ENCODE measurements around the gene C1orf167. TPM values are rescaled to one million over a fixed set of nuclear protein-coding genes. Genes with fewer than 3 reads are reported as not detected.

C1orf167 gene
- total RNA-seq, 2 donors from 2014 or later: not detected

Other genes starting within 250 kb of the C1orf167 start
- gene FBXO2, start 107.8 kb upstream of the C1orf167 start, total RNA-seq: 10 to 100 TPM; 13.2 to 16.3 TPM
- 10 to 100 TPM; 45.4 to 49.7 TPM for gene FBXO44, start 107.3 kb upstream of the C1orf167 start, total RNA-seq
- 100 to 1,000 TPM in 1 of 2 donors, 10 to 100 TPM in 1; 42.9 to 106 TPM for gene FBXO6, start 98.0 kb upstream of the C1orf167 start, total RNA-seq
- gene MAD2L2, start 81.0 kb upstream of the C1orf167 start, total RNA-seq: 100 to 1,000 TPM; 115 to 153 TPM
- 10 to 100 TPM; 29.3 to 41.5 TPM for gene DRAXIN, start 70.5 kb upstream of the C1orf167 start, total RNA-seq
- gene AGTRAP, start 26.1 kb upstream of the C1orf167 start, total RNA-seq: 10 to 100 TPM; 40.3 to 52.0 TPM
- gene MTHFR, start 43.8 kb downstream of the C1orf167 start, total RNA-seq: 10 to 100 TPM; 25.7 to 30.4 TPM
- 10 to 100 TPM; 15.0 to 31.0 TPM for gene CLCN6, start 44.0 kb downstream of the C1orf167 start, total RNA-seq
- gene NPPA, start 85.6 kb downstream of the C1orf167 start, total RNA-seq: not detected
- gene NPPB, start 96.8 kb downstream of the C1orf167 start, total RNA-seq: not detected
- 10 to 100 TPM; 50.5 to 59.8 TPM for gene KIAA2013, start 164.2 kb downstream of the C1orf167 start, total RNA-seq
- 10 to 100 TPM; 50.7 to 72.4 TPM for gene PLOD1, start 172.5 kb downstream of the C1orf167 start, total RNA-seq
- 100 to 1,000 TPM in 1 of 2 donors, 10 to 100 TPM in 1; 75.2 to 101 TPM for gene MFN2, start 218.3 kb downstream of the C1orf167 start, total RNA-seq